NCI-H2196 (cell line): ENCODE results near the gene SLC1A3.

Experiments
- DNase-seq: peaks from one replicate; lab custom pipeline; 2025; ENCODE audit not compliant: unreplicated experiment; lab: John Stamatoyannopoulos, UW

SLC1A3 gene

DNA sequence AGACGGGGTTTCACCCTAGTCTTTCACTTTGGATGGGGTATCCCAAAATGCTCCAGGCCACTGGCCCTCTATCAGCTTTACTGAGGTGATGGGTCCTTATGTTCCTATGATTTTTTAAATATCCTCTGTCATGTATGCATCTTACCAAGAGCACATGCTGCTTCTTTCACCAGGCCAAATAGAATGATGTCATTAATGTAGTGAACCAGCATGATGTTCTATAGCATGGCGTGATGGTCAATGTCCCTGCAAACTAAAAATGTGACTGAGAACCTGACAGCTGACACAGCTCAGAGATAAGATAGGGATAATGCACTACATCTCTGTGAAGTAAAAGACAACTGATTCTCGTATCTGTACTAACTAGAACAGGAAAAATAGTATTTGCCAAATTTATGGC, 103.6 kb downstream of the SLC1A3 start:
- no peak for DNase-seq

GRCh38 chr5:36712706-36713105, 106.3 kb downstream of the SLC1A3 start:
- no peak for DNase-seq

DNA sequence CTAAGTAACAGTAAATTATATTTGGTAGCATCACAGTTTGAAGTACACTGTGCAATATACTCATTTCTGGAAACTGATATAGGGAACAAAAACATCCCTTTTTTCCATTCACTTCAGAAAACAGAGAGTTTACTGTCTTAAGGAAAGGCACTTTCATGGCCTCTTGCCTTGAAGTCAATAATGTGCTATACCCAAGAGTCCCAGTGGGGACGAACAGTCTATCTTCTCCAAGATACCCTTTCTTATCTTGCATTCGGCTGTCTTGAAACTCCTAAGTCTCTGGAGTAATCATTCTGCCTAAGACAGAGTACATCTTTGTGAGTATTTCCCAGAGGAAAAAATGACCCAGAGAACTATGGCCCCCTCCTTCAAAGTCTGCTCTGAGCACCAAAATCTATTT, 107.1 kb downstream of the SLC1A3 start:
- no peak for DNase-seq

DNA sequence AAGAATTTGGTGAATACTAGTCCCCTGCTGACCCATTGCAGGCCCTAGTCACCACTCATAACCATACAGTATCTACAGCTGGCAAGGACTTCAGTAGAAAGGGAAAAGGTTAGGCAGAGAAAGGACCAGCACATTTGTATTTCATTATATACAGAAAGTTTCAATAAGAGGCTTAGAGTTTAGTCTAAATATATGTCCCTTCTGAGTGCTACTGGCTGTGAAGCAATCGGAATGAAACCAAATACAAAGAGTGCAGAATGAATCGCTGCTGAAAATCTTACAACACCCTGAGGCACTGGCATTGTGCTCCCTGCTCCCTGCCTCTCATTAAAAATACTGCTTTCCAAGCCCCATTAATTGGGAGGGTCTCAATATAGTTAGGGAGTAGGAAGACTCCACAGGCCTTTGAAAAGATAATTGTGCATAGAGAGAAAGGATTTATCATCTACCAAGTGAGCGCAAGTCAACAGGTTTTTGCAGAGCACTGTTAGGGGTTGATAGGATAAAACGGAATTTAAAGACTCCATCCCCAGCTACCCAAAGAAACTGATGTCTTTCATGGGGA, 110.8 kb downstream of the SLC1A3 start:
- no peak for DNase-seq

DNA sequence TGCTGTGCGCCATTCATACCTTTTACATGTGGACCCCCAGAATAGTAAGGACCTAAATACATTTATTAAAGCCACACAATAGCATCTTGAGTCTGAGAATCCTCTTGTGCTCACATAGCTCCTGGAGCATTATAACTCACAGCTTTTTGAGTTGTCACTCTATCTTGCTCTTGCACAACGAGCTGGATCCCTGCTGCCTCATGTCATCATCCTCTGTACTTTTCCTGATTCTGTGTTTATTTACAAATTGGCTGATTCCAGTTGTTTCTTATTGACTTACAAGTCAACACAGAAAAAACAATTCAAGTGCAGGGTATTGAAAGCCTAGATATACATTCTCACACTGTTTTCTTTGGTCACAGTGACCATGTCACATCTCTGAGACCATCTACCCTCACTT, 112.9 kb downstream of the SLC1A3 start:
- DNase-seq = no peak

DNA sequence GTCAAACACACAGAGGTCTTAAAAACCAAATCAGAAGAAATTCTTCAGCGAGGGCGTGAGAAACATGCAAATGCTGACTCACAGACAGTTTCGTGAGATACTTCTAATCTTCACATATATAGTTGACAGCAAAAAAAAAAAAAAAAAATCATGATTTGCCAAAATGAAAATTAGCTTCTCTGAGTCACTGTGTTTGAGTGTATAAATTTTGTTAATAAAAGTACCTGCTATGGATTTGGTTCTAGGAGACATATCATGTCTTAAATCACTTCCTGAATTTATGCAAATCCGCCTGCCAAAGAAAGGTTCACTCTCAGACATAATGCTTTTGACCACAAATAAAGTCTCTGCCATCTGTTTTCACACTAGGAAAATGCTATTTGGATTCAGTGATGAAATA, 114.3 kb downstream of the SLC1A3 start:
- no peak for DNase-seq

GRCh38 chr5:36721664-36722235, 115.3 kb downstream of the SLC1A3 start:
- DNase-seq = no peak

GRCh38 chr5:36722900-36723299, 116.5 kb downstream of the SLC1A3 start:
- no peak for DNase-seq

DNA sequence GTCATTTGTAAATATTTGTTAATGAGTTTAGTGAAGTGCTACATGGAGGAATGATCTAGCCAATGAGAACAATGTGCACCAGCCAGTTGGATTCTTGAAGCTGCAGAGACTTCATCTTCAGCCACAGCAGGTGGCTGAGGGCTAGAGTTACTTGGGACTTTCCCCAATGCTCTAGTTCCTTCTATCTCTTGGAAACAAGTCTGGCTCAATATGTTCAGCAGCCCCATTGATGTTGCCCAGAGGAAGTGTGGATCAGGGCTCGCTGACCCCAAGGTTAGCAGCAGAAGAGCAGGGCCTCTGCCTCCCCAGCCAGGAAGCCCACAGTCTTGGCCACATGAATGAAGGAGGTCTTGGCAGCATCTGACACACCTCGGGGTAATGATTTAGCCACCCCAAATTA, 117.5 kb downstream of the SLC1A3 start:
- peak; percentile 23 for DNase-seq

DNA sequence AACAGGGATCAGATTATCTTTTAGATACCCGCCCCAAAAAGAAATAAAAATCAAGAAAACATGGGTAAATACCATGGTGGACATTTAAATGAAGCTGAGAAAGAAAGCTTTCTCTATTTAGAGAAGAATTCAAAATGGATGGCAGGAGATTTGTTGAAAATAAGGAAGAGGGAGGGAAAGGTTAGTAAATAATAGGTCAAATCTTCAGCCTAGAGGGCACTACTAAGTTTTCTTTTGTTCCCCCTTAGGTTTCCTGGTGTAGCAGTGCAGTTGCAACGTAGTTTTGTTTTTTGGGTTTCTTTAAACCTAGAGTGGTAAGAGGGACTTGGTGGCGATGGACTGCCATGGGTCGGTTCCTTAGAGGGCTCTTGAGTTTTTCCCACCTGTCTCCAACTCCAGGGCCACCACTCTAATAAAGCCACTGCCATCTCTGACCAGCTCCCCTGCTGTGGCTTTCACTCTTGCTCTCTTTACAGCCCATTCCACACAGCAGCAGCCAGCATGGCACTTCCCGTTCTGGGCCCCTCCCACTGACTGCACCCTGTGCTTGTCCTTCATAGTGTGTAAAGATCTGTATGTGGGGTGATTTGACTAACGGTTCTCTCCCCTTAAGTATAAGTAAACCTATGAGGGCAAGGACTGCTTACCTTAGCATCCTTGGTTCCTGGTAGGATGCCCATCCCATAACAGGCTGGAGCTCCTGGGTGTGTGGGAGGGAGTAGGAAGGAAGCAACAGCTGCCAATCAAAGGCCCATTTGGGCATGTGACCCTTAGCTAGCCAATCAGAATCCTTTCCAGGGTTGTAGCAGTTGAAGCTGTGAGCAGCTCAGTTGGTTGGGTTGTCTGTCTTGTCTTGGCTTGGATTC, 118.3 kb downstream of the SLC1A3 start:
- no peak for DNase-seq

GRCh38 chr5:36726317-36726716, 119.9 kb downstream of the SLC1A3 start:
- no peak for DNase-seq

GRCh38 chr5:36726767-36727166, 120.4 kb downstream of the SLC1A3 start:
- DNase-seq = no peak

GRCh38 chr5:36728697-36729543, 122.5 kb downstream of the SLC1A3 start:
- peak; percentile 82 for DNase-seq

- peak; percentile 44 for DNase-seq
These were observed 124.3 kb downstream of the SLC1A3 start for GRCh38 chr5:36730537-36731216.

DNA sequence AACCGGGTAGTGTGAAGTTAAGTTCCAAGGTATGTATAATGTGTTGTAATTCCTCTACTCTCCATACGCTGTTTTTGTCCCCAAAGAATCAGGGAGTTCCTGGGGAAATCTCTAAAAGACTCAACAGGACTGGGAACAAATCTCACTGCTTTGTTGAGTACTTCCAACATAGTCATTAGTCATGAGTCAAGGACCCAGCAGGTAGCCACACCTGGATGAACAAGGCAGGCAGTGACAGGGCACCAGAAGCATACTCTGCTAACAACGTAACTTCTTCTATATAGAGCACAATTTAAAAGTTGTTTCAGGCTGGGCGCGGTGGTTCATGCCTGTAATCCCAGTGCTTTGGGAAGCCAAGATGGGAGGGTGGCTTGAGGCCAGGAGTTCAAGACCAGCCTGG, 126.8 kb downstream of the SLC1A3 start:
- DNase-seq = no peak

DNA sequence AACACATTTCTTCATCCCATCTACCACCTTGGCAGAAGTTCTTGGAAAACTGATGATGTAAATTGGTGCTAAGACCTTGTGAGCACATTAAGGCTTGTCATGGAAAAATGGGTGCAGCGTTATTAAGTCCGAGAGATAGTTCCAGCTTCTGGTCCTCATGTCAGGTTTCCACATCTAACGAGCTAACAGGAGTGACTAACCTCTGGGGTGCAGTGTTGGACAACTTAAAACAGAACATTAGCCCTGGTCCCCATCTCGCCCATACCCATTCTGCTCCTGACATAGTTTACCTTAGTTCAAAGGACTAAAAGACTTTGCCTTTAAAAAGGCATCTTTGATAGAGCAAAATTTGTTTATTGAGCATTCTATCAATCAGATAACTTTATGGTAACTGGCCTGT, 128.0 kb downstream of the SLC1A3 start:
- DNase-seq = peak; percentile 30

DNA sequence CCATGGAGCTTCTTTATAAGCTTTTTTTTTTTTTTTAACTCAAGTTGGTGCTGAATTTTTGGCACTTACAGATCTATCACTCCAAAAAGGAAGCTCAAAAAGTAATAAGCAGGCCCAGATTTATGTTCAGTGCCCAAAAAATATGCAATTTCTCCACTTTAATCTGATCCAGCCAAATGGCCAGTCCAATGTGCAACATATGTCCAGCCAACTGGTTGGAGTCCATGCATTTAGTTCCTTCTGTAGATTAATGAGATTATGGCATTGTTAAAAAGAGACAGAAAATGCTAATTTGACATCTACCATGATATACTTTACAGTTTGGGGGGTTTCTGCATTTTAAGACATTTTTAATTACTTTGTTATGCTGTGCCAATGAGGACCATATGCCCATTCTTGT, 129.5 kb downstream of the SLC1A3 start:
- no peak for DNase-seq
